Upper lobe of left lung (tissue), 6 donors: ENCODE data around the gene NPAS1. TPM values are rescaled to one million over a fixed set of nuclear protein-coding genes. Genes with fewer than 3 reads are reported as not detected.

Source experiments
- ATAC-seq, 2 donors: fragments of 200-7000 bp; cut with Tn5 transposase; one replicate each; pipeline ENCODE4 v1.9.1; 2022; ENCODE audit warnings: mild to moderate bottlenecking in 2 of 2, moderate library complexity in 2 of 2; ENCODE audit not compliant: low FRiP score in 2 of 2
- DNase-seq, 2 donors: peaks; one replicate each; pipeline ENCODE4 v3.0.0-alpha.2; 2019 to 2020
- H3K27ac ChIP-seq, 4 donors: fragments of 200-600 bp; sonication (generic); one replicate each; pipeline ENCODE4 v1.5.1; 2016 to 2019
- H3K27me3 ChIP-seq, 4 donors: fragments of 200-600 bp; sonication (generic); one replicate each; pipeline ENCODE4 v1.5.1; 2017 to 2019
- H3K36me3 ChIP-seq, 4 donors: fragments of 200-600 bp; sonication (generic); one replicate each; pipeline ENCODE4 v1.5.1; 2016 to 2019
- H3K4me1 ChIP-seq, 4 donors: fragments of 200-600 bp; sonication (generic); one replicate each; pipeline ENCODE4 v1.5.1; 2018 to 2019
- H3K4me3 ChIP-seq, 4 donors: fragments of 200-600 bp; sonication (generic); one replicate each; pipeline ENCODE4 v1.5.1; 2017 to 2019; ENCODE audit warnings: mild to moderate bottlenecking in 2 of 4, moderate library complexity in 1 of 4
- H3K9me3 ChIP-seq, 4 donors: fragments of 200-600 bp; sonication (generic); one replicate each; pipeline ENCODE4 v1.5.1; 2018 to 2019
- EP300 ChIP-seq, 4 donors: sonication (generic); formaldehyde crosslinking; IDR thresholded peaks; one replicate each; pipeline ENCODE4 v1.5.1; 2017; ENCODE audit warnings: antibody characterized with exemption in 4 of 4, control low read depth in 2 of 4
- POLR2A ChIP-seq, 4 donors: fragments of 450-650 bp; IDR thresholded peaks; one replicate each; pipeline ENCODE4 v1.5.1; 2016 to 2017; ENCODE audit warnings: antibody characterized with exemption in 4 of 4, mild to moderate bottlenecking in 2 of 4
- POLR2AphosphoS5 ChIP-seq, 2 donors: sonication (generic); formaldehyde crosslinking; IDR thresholded peaks; one replicate each; pipeline ENCODE4 v1.5.1; 2017; ENCODE audit warnings: antibody characterized with exemption in 2 of 2
- WGBS, 2 donors: methylation state at CpG; one replicate each; pipeline ENCODE4 v1.1.5; 2017 to 2018; 5-methylcytosine and 5-hydroxymethylcytosine counted together
- total RNA-seq, 6 donors: library from RNA; depleted of rRNA in 4 of 6; stranded (reverse); fragments of >200 nt in 4 of 6; gene quantifications; one replicate each; pipeline versions ENCODE4 v1.1.0 to v1.2.1, GENCODE V29; 2016 to 2021
- TF ChIP-seq, protein P1 (sequence below), 6 experiments: fragments of 450-650 bp in 4 of 6; fragments of 200-600 bp in 2 of 6; sonication (generic) in 2 of 6; IDR thresholded peaks; one replicate each; pipeline ENCODE4 v1.5.1; 2016 to 2019; ENCODE audit warnings: antibody characterized with exemption in 6 of 6
- donor health status: DM: no; HTN: no; CAD: no; lungs with moderate emphysema.
- donor health status: DM: no; HTN: yes; CAD: no; lungs with severe emphysema.

NPAS1 gene
- total RNA-seq, 6 donors from 2014 or later, result 0.30 to 13.6 (median 1.1) TPM; not detected in 1

DNA sequence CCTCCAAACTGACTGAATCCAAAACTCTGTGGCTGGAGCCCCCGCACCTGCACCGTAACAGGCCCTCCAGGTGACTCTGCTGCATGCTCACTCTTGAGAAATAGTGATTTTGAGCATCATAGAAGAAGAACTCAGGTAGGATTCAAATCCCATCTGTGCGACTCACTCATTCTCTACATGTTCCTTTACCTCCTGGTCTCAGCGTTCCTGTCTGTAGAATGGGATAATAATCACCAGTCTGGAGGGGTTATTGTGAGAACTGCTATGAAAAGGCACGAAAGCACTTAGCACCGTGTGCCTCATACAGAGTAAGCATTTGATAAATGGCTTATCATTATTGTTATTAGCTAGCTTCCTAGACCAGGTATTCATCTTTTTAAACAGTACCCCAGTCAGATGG lies 36.5 kb upstream of the NPAS1 start:
- no peak for TF ChIP-seq POLR2A (IDR thresholded peaks at IDR 0.05)
- no peak for TF ChIP-seq EP300 (IDR thresholded peaks at IDR 0.05)
- TF ChIP-seq POLR2AphosphoS5 (IDR thresholded peaks at IDR 0.05), result no peak
- TF ChIP-seq, protein P1, sequence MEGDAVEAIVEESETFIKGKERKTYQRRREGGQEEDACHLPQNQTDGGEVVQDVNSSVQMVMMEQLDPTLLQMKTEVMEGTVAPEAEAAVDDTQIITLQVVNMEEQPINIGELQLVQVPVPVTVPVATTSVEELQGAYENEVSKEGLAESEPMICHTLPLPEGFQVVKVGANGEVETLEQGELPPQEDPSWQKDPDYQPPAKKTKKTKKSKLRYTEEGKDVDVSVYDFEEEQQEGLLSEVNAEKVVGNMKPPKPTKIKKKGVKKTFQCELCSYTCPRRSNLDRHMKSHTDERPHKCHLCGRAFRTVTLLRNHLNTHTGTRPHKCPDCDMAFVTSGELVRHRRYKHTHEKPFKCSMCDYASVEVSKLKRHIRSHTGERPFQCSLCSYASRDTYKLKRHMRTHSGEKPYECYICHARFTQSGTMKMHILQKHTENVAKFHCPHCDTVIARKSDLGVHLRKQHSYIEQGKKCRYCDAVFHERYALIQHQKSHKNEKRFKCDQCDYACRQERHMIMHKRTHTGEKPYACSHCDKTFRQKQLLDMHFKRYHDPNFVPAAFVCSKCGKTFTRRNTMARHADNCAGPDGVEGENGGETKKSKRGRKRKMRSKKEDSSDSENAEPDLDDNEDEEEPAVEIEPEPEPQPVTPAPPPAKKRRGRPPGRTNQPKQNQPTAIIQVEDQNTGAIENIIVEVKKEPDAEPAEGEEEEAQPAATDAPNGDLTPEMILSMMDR (IDR thresholded peaks at IDR 0.05), result no peak
- H3K27ac ChIP-seq, result no peak overlapping the region
- peaks cover 28 to 47% (median 40%) of the 10 kb centered on the region in 4 donors for H3K4me1 ChIP-seq
- no peak overlapping the region for H3K4me3 ChIP-seq
- WGBS, 2 donors, result 93 to 94% methylated on average over 6 of the region's 6 CpGs
- H3K27me3 ChIP-seq, result no peaks in the 10 kb centered on the region
- peaks cover 0 to 4% (median 2%) of the 10 kb centered on the region in 4 donors for H3K36me3 ChIP-seq
- DNase-seq, result no peak
- no peak for ATAC-seq
- no peaks in the 10 kb centered on the region for H3K9me3 ChIP-seq

DNA sequence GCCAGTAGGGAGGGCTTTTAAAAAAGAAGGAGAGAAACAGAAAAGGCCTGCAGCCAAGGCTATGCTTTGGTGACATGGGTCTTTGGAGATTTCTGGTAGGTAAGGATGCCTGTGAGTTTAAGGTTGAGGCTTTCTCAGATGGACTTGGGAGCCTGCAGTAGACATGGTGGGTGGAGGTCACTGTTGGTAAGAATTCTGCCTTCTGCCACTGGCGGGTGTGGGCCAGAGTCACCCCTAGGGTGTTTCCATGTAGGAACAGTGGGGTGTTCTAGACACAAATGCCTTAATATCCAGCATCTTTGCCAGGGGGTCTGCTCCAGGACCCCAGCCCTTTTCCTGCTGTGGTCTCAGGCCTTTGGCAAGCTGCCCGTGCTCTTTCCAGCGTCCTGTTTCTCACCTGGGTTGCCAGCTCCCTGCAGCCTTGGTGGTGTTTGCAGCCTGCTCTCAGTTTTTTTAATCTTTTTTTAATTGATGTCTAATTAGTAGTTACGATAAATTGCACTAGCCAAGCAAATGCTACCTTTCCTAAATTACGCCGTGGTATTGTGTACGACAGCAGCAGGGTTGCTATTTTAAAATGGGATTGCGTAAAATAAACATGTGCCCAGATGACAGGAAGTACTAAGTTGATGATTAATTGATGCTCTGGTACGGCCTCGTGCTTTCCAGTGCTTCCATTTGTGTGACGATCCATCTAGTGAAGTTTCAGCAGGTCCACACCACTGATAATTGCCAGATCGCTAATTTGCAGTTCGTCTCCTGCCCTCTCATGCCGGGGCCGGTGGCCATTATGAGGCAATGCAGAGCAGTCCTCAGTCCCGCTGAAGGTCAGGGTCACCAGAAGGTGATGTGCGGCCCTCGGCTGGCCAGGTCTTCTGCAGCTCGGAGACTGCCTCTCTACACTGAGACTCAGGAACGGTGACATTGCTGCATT lies 35.3 kb upstream of the NPAS1 start:
- DNase-seq (peak in 1 of 2 donors; percentile 41), ATAC-seq (no peak)
- WGBS, 2 donors, result 48 to 56% methylated on average over 17 to 20 of the region's 20 CpGs
- Histone ChIP-seq H3K9me3 (no peaks in the 10 kb centered on the region), H3K27ac (peak overlapping the region in 2 of 4 donors; percentile 2 to 21), H3K4me3 (no peak overlapping the region), H3K27me3 (no peaks in the 10 kb centered on the region), H3K36me3 (peaks cover 0 to 15% (median 4%) of the 10 kb centered on the region in 4 donors), H3K4me1 (peaks cover 28 to 44% (median 34%) of the 10 kb centered on the region in 4 donors)
- peak in 1 of 4 donors; percentile 72 for TF ChIP-seq EP300 (IDR thresholded peaks at IDR 0.05)
- TF ChIP-seq, protein P1 (IDR thresholded peaks at IDR 0.05), result no peak
- TF ChIP-seq POLR2AphosphoS5 (IDR thresholded peaks at IDR 0.05), result peak; percentile 52 to 71

DNA sequence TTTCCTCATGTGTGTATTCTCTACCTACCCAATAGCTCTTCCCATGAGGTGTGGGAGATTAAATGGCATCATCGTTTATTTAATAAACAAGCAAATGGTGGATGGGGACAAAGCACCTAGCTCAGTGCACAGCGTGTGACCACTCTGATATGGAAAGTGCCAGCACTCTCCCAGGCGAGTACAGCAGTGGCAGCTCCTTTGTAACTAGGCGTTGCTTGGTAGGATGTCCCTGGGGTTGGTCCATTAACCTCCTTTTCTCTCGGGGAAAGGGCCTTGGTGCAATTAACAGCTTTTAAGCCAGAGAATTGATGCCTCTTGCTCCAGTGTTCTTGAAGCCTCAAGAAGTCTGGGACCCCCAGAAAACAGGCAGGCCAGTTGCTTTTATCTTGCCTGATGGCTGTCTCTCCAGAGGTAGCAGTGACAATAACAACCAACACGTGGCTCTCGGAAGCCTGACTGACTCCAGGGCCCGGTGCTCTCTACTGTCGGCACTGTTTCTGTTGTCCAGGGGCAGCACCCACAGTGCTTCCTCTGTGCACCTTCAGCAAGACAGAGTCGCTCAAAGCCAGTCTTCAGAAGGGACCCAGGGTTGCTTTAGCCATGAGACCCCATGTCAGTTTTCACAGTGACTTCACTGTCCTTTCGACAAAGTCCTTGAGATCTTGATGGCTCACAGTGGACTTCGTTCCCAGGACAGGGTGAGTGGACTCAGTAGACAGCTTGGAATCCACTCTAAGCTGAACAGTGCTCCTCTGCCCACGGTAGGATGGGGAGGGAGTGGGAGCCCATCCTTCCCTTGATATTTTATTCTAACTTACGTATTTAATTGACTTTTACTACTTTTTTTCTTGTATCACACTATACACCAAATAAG lies 33.9 kb upstream of the NPAS1 start:
- H3K36me3 ChIP-seq, result peaks cover 0 to 26% (median 9%) of the 10 kb centered on the region in 4 donors
- peaks cover 29 to 38% (median 35%) of the 10 kb centered on the region in 4 donors for H3K4me1 ChIP-seq
- 90 to 91% methylated on average over 13 to 14 of the region's 14 CpGs for WGBS, 2 donors
- H3K27ac ChIP-seq, result no peak overlapping the region
- TF ChIP-seq EP300 (IDR thresholded peaks at IDR 0.05), result no peak
- TF ChIP-seq, protein P1 (IDR thresholded peaks at IDR 0.05), result no peak
- no peak for TF ChIP-seq POLR2AphosphoS5 (IDR thresholded peaks at IDR 0.05)
- no peak for TF ChIP-seq POLR2A (IDR thresholded peaks at IDR 0.05)
- ATAC-seq (no peak), DNase-seq (no peak)
- H3K9me3 ChIP-seq, result no peaks in the 10 kb centered on the region
- H3K4me3 ChIP-seq, result no peak overlapping the region
- H3K27me3 ChIP-seq, result no peaks in the 10 kb centered on the region

DNA sequence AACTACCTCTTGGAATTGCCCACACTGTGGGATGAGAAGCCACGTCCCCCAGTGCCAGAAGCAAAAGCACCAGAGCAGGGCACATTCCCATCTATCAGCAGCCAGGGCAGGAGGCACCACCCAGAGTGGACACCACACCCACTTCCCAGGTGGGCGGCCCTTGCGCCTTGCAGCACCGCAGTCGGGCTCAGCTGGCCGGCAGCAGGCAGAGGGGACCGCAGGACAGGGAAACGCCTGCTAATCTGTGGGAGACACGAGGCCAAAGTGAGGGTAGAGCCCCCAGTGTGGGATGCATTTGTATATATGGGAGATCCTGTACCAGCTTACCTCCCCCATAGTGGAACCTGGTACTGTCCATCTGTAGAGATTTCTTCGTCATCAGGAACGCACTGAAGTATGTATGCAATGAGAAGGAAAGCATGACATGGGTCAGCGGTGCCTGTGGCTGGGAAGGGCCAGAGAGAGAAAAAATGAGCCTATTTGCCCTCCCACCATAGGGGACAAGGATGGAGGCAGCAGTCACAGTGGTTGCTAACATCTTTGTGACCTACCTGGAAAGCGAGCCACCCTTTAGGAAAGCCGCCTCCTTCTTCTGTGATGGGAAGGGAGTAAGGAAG lies 30.9 kb upstream of the NPAS1 start:
- no peak for TF ChIP-seq POLR2AphosphoS5 (IDR thresholded peaks at IDR 0.05)
- TF ChIP-seq POLR2A (IDR thresholded peaks at IDR 0.05), result no peak
- TF ChIP-seq EP300 (IDR thresholded peaks at IDR 0.05), result no peak
- TF ChIP-seq, protein P1 (IDR thresholded peaks at IDR 0.05), result no peak
- H3K4me1 ChIP-seq, result peaks cover 30 to 38% (median 31%) of the 10 kb centered on the region in 4 donors

More for the DNA sequence above, 30.9 kb upstream of the NPAS1 start:
- Histone ChIP-seq H3K9me3 (no peaks in the 10 kb centered on the region), H3K36me3 (peaks cover 0 to 43% (median 20%) of the 10 kb centered on the region in 4 donors), H3K4me3 (no peak overlapping the region), H3K27ac (peak overlapping the region in 1 of 4 donors; percentile 73), H3K27me3 (no peaks in the 10 kb centered on the region)
- DNase-seq (no peak), ATAC-seq (no peak)
- WGBS, 2 donors, result 95 to 97% methylated on average over 8 to 12 of the region's 14 CpGs
